Stimulated activated naive CD8-positive, alpha-beta T cell treated with anti-CD3 and anti-CD28 coated beads, Interleukin-15, Interleukin-2, amounts not matched to agents 100 ng/mL and 50 ng/mL, for 24 hours (primary cell): Measurements from ENCODE around the gene INPP5E.

ENCODE experiments used
- H3K27ac Mint-ChIP-seq: one replicate; pipeline ENCODE4 v1.8.0; 2021; ENCODE audit warnings: mild to moderate bottlenecking, mixed read lengths
- H3K27me3 Mint-ChIP-seq: one replicate; pipeline ENCODE4 v1.8.0; 2021; ENCODE audit warnings: mixed read lengths
- H3K36me3 Mint-ChIP-seq: one replicate; pipeline ENCODE4 v1.8.0; 2021; ENCODE audit warnings: low read depth, mixed read lengths
- H3K4me1 Mint-ChIP-seq: one replicate; pipeline ENCODE4 v1.8.0; 2021; ENCODE audit warnings: low read depth, mixed read lengths
- H3K4me3 Mint-ChIP-seq: one replicate; pipeline ENCODE4 v1.8.0; 2021; ENCODE audit warnings: mild to moderate bottlenecking, mixed read lengths
- H3K9me3 Mint-ChIP-seq: one replicate; pipeline ENCODE4 v1.8.0; 2021; ENCODE audit warnings: mixed read lengths

INPP5E gene

GRCh38 chr9:136399176-136400037 lies 40.2 kb downstream of the INPP5E start:
- peaks cover 52% of the 10 kb centered on the region for H3K36me3 Mint-ChIP-seq

GRCh38 chr9:136398286-136398685 lies 41.4 kb downstream of the INPP5E start:
- Mint-ChIP-seq H3K4me1 (peaks cover 37% of the 10 kb centered on the region), H3K27me3 (no peaks in the 10 kb centered on the region), H3K27ac (peak overlapping the region; percentile 65), H3K4me3 (peak overlapping the region; percentile 94), H3K36me3 (peaks cover 54% of the 10 kb centered on the region), H3K9me3 (no peaks in the 10 kb centered on the region)

More at GRCh38 chr9:136399176-136400037, 40.2 kb downstream of the INPP5E start:
- Mint-ChIP-seq H3K27ac (peak overlapping the region; percentile 91), H3K27me3 (no peaks in the 10 kb centered on the region), H3K4me1 (peaks cover 48% of the 10 kb centered on the region), H3K4me3 (peak overlapping the region; percentile 94), H3K9me3 (no peaks in the 10 kb centered on the region)

- Mint-ChIP-seq H3K27ac (no peak overlapping the region), H3K27me3 (no peaks in the 10 kb centered on the region), H3K4me3 (no peak overlapping the region), H3K36me3 (peaks cover 53% of the 10 kb centered on the region), H3K9me3 (no peaks in the 10 kb centered on the region), H3K4me1 (peaks cover 34% of the 10 kb centered on the region)
Measured at GRCh38 chr9:136397643-136398042, 42.0 kb downstream of the INPP5E start.

- H3K9me3 Mint-ChIP-seq: no peaks in the 10 kb centered on the region
- H3K4me1 Mint-ChIP-seq: peaks cover 22% of the 10 kb centered on the region
- H3K4me3 Mint-ChIP-seq: no peak overlapping the region
- no peak overlapping the region for H3K27ac Mint-ChIP-seq
- no peaks in the 10 kb centered on the region for H3K27me3 Mint-ChIP-seq
- H3K36me3 Mint-ChIP-seq: peaks cover 49% of the 10 kb centered on the region
Measured at GRCh38 chr9:136396219-136396515, 43.5 kb downstream of the INPP5E start.

- Mint-ChIP-seq H3K9me3 (no peaks in the 10 kb centered on the region), H3K27ac (no peak overlapping the region), H3K27me3 (no peaks in the 10 kb centered on the region)
Measured at GRCh38 chr9:136395345-136396218, 44.1 kb downstream of the INPP5E start.

GRCh38 chr9:136395020-136395340 lies 44.7 kb downstream of the INPP5E start:
- Mint-ChIP-seq H3K27me3 (no peaks in the 10 kb centered on the region), H3K36me3 (peaks cover 55% of the 10 kb centered on the region), H3K4me1 (peaks cover 14% of the 10 kb centered on the region), H3K4me3 (no peak overlapping the region), H3K27ac (no peak overlapping the region), H3K9me3 (no peaks in the 10 kb centered on the region)

More at GRCh38 chr9:136395345-136396218, 44.1 kb downstream of the INPP5E start:
- H3K4me3 Mint-ChIP-seq: no peak overlapping the region
- peaks cover 16% of the 10 kb centered on the region for H3K4me1 Mint-ChIP-seq
- H3K36me3 Mint-ChIP-seq: peaks cover 53% of the 10 kb centered on the region

GRCh38 chr9:136394312-136395019 lies 45.2 kb downstream of the INPP5E start:
- H3K4me3 Mint-ChIP-seq: no peak overlapping the region
- H3K27ac Mint-ChIP-seq: no peak overlapping the region
- peaks cover 17% of the 10 kb centered on the region for H3K4me1 Mint-ChIP-seq
- H3K36me3 Mint-ChIP-seq: peaks cover 60% of the 10 kb centered on the region
- no peaks in the 10 kb centered on the region for H3K27me3 Mint-ChIP-seq
- H3K9me3 Mint-ChIP-seq: no peaks in the 10 kb centered on the region

GRCh38 chr9:136393531-136393930 lies 46.1 kb downstream of the INPP5E start:
- H3K36me3 Mint-ChIP-seq: peaks cover 61% of the 10 kb centered on the region
- H3K4me3 Mint-ChIP-seq: no peak overlapping the region
- H3K27ac Mint-ChIP-seq: no peak overlapping the region
- H3K9me3 Mint-ChIP-seq: no peaks in the 10 kb centered on the region
- H3K27me3 Mint-ChIP-seq: no peaks in the 10 kb centered on the region
- H3K4me1 Mint-ChIP-seq: peaks cover 8% of the 10 kb centered on the region

GRCh38 chr9:136392538-136393449 lies 46.9 kb downstream of the INPP5E start:
- Mint-ChIP-seq H3K36me3 (peaks cover 62% of the 10 kb centered on the region), H3K4me3 (no peak overlapping the region), H3K27ac (no peak overlapping the region), H3K9me3 (no peaks in the 10 kb centered on the region), H3K4me1 (peaks cover 3% of the 10 kb centered on the region), H3K27me3 (no peaks in the 10 kb centered on the region)

- H3K4me3 Mint-ChIP-seq: no peak overlapping the region
Measured at GRCh38 chr9:136391737-136392537, 47.7 kb downstream of the INPP5E start.

GRCh38 chr9:136389396-136389795 lies 50.2 kb downstream of the INPP5E start:
- no peak overlapping the region for H3K27ac Mint-ChIP-seq
- no peaks in the 10 kb centered on the region for H3K9me3 Mint-ChIP-seq
- peaks cover 66% of the 10 kb centered on the region for H3K36me3 Mint-ChIP-seq
- H3K4me1 Mint-ChIP-seq: peaks cover 27% of the 10 kb centered on the region
- H3K4me3 Mint-ChIP-seq: no peak overlapping the region
- H3K27me3 Mint-ChIP-seq: no peaks in the 10 kb centered on the region

More at GRCh38 chr9:136391737-136392537, 47.7 kb downstream of the INPP5E start:
- Mint-ChIP-seq H3K36me3 (peaks cover 66% of the 10 kb centered on the region), H3K27me3 (no peaks in the 10 kb centered on the region), H3K27ac (no peak overlapping the region), H3K4me1 (peaks cover 8% of the 10 kb centered on the region), H3K9me3 (no peaks in the 10 kb centered on the region)

- Mint-ChIP-seq H3K27ac (no peak overlapping the region), H3K36me3 (peaks cover 73% of the 10 kb centered on the region), H3K4me1 (peaks cover 31% of the 10 kb centered on the region), H3K4me3 (no peak overlapping the region), H3K27me3 (no peaks in the 10 kb centered on the region), H3K9me3 (no peaks in the 10 kb centered on the region)
Measured at GRCh38 chr9:136387217-136387616, 52.4 kb downstream of the INPP5E start.

- H3K27me3 Mint-ChIP-seq: no peaks in the 10 kb centered on the region
- H3K9me3 Mint-ChIP-seq: no peaks in the 10 kb centered on the region
- H3K36me3 Mint-ChIP-seq: peaks cover 66% of the 10 kb centered on the region
- H3K4me3 Mint-ChIP-seq: peak overlapping the region; percentile 7
- H3K27ac Mint-ChIP-seq: no peak overlapping the region
- peaks cover 31% of the 10 kb centered on the region for H3K4me1 Mint-ChIP-seq
Measured at GRCh38 chr9:136386018-136386417, 53.6 kb downstream of the INPP5E start.
